GM19463 (cell line): ENCODE measurements around the gene CDH8.

Experiments
- ATAC-seq: cut with Tn5 transposase; IDR thresholded peaks from one replicate; pipeline ENCODE4 v1.9.1; 2021; ENCODE audit warnings: mild to moderate bottlenecking, moderate library complexity; ENCODE audit not compliant: unreplicated experiment

Gene CDH8

GRCh38 chr16:62036101-62036801, at the start of gene CDH8:
CDH8 (minus strand) TSS chr16:62036438; CDS start chr16:62021403, 15,035 bp downstream.
- ATAC-seq, result no peak

- ATAC-seq, result no peak
These were observed 43.0 kb upstream of the CDH8 start for GRCh38 chr16:62079236-62079635.

- ATAC-seq, result no peak
These were observed 41.8 kb upstream of the CDH8 start for GRCh38 chr16:62077998-62078397.

GRCh38 chr16:62076886-62077285, 40.6 kb upstream of the CDH8 start:
- no peak for ATAC-seq

- ATAC-seq, result no peak
These were observed 32.5 kb upstream of the CDH8 start for GRCh38 chr16:62068747-62069146.

GRCh38 chr16:62067981-62068380, 31.7 kb upstream of the CDH8 start:
- no peak for ATAC-seq

- no peak for ATAC-seq
These were observed 30.9 kb upstream of the CDH8 start for GRCh38 chr16:62067182-62067581.

- ATAC-seq, result no peak
These were observed 30.5 kb upstream of the CDH8 start for GRCh38 chr16:62066747-62067146.

- no peak for ATAC-seq
These were observed 27.9 kb upstream of the CDH8 start for GRCh38 chr16:62064173-62064572.

GRCh38 chr16:62060089-62060488, 23.9 kb upstream of the CDH8 start:
- no peak for ATAC-seq

- no peak for ATAC-seq
These were observed 23.3 kb upstream of the CDH8 start for GRCh38 chr16:62059527-62059926.

- no peak for ATAC-seq
These were observed 22.2 kb upstream of the CDH8 start for GRCh38 chr16:62058412-62058811.

- ATAC-seq, result no peak
These were observed 15.7 kb upstream of the CDH8 start for GRCh38 chr16:62051942-62052341.

GRCh38 chr16:62050793-62051192, 14.6 kb upstream of the CDH8 start:
- ATAC-seq, result no peak

- no peak for ATAC-seq
These were observed 10.6 kb upstream of the CDH8 start for GRCh38 chr16:62046801-62047200.

- ATAC-seq, result no peak
These were observed 5.2 kb upstream of the CDH8 start for GRCh38 chr16:62041401-62041800.

GRCh38 chr16:62038646-62039045, 2.4 kb upstream of the CDH8 start:
- no peak for ATAC-seq

GRCh38 chr16:62038225-62038624, 2.0 kb upstream of the CDH8 start:
- ATAC-seq, result no peak

- no peak for ATAC-seq
These were observed 531 bp upstream of the CDH8 start for GRCh38 chr16:62036802-62037135.

- no peak for ATAC-seq
These were observed 834 bp downstream of the CDH8 start for GRCh38 chr16:62035115-62036092.

- ATAC-seq, result no peak
These were observed 1.8 kb downstream of the CDH8 start for GRCh38 chr16:62034231-62035114.
